Skeletal muscle tissue (tissue), 4 donors: ENCODE results near the gene PCDHB12. TPM values are rescaled to one million over a fixed set of nuclear protein-coding genes. Genes with fewer than 3 reads are reported as not detected.
A peak's percentile ranks its signal among the peaks of the same experiment; 100 is the strongest.
"Not testable (repeated sequence)": the region's sequence is repeated elsewhere in the genome, so short reads cannot be mapped to it uniquely, and the experiment has no call there.

Experiments
- H3K27ac ChIP-seq: one replicate; pipeline ENCODE4 v1.7.0; 2013; ENCODE audit warnings: mild to moderate bottlenecking, low read depth, low read length, inconsistent platforms
- H3K27me3 ChIP-seq, 3 donors: one replicate each; pipeline ENCODE4 v1.7.0; 2013; ENCODE audit warnings: low read length in 3 of 3; ENCODE audit not compliant: control insufficient read depth in 3 of 3, insufficient read depth in 3 of 3
- H3K36me3 ChIP-seq, 3 donors: one replicate each; pipeline ENCODE4 v1.7.0; 2013; ENCODE audit warnings: low read length in 3 of 3; ENCODE audit not compliant: control insufficient read depth in 3 of 3, insufficient read depth in 3 of 3
- H3K4me1 ChIP-seq, 3 donors: one replicate each; pipeline ENCODE4 v1.7.0; 2013; ENCODE audit warnings: low read length in 3 of 3, mild to moderate bottlenecking in 3 of 3; ENCODE audit not compliant: control insufficient read depth in 3 of 3, insufficient read depth in 3 of 3
- H3K4me3 ChIP-seq, 3 donors: one replicate each; pipeline ENCODE4 v1.7.0; 2013; ENCODE audit warnings: low read length in 3 of 3
- H3K9ac ChIP-seq, 3 donors: one replicate each; pipeline ENCODE4 v1.7.0; 2013; ENCODE audit warnings: low read length in 3 of 3, mild to moderate bottlenecking in 3 of 3, moderate library complexity in 2 of 3, low read depth in 1 of 3
- H3K9me3 ChIP-seq, 3 donors: one replicate each; pipeline ENCODE4 v1.7.0; 2013; ENCODE audit warnings: low read length in 3 of 3; ENCODE audit not compliant: control insufficient read depth in 3 of 3
- total RNA-seq: library from RNA; depleted of rRNA; stranded (reverse); fragments of >200 nt; gene quantifications from one replicate; pipeline ENCODE4 v1.2.3, GENCODE V29; 2014
- donor health status: Osteomylitis.

PCDHB12 gene
- total RNA-seq, 1 donor from 2014 or later: 1.6 TPM

DNA sequence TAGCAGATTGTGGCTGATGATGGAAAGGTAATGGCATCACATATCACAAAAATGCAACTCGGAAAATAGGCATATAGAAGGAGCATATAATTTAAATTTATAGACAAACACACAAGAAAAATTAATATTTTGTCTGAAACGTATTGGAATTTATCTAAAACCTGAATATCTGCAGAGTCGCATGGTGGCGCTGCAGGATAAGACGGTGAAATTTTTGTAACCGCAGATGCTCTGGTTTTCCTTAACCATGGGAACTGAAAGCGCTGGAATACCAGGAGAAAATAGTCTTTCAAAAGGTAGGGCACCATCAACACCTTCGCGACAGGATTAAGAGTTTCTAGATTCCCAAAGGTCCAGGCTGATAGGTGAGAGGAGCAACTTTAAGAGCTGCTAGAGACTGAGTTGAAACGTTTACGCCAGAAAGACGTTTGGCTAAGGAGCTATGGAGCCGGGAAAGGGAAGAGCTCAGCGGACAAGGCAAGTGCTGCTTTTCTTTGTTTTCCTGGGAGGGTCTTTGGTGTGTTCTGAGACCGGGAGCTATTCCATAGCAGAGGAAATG, 25.7 kb downstream of the PCDHB12 start:
- Histone ChIP-seq H3K4me3 (peak overlapping the region; percentile 30 to 52 (median 52)), H3K36me3 (no peaks in the 10 kb centered on the region), H3K4me1 (no peaks in the 10 kb centered on the region), H3K9me3 (peaks cover 19 to 28% (median 22%) of the 10 kb centered on the region in 3 donors), H3K9ac (no peak overlapping the region), H3K27me3 (peaks cover 0 to 4% (median 0%) of the 10 kb centered on the region in 3 donors), H3K27ac (no peak overlapping the region)

DNA sequence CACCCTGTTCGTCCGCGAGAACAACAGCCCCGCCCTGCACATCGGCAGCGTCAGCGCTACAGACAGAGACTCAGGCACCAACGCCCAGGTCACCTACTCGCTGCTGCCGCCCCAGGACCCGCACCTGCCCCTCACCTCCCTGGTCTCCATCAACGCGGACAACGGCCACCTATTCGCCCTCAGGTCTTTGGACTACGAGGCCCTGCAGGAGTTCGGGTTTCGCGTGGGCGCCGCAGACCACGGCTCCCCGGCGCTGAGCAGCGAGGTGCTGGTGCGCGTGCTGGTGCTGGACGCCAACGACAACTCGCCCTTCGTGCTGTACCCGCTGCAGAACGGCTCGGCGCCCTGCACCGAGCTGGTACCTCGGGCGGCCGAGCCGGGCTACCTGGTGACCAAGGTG, 27.4 kb downstream of the PCDHB12 start:
- not testable (repeated sequence) for H3K4me3 ChIP-seq, H3K27me3 ChIP-seq, H3K9ac ChIP-seq, H3K36me3 ChIP-seq, H3K4me1 ChIP-seq, H3K27ac ChIP-seq
- peaks cover 32 to 33% (median 33%) of the 10 kb centered on the region in 3 donors for H3K9me3 ChIP-seq

DNA sequence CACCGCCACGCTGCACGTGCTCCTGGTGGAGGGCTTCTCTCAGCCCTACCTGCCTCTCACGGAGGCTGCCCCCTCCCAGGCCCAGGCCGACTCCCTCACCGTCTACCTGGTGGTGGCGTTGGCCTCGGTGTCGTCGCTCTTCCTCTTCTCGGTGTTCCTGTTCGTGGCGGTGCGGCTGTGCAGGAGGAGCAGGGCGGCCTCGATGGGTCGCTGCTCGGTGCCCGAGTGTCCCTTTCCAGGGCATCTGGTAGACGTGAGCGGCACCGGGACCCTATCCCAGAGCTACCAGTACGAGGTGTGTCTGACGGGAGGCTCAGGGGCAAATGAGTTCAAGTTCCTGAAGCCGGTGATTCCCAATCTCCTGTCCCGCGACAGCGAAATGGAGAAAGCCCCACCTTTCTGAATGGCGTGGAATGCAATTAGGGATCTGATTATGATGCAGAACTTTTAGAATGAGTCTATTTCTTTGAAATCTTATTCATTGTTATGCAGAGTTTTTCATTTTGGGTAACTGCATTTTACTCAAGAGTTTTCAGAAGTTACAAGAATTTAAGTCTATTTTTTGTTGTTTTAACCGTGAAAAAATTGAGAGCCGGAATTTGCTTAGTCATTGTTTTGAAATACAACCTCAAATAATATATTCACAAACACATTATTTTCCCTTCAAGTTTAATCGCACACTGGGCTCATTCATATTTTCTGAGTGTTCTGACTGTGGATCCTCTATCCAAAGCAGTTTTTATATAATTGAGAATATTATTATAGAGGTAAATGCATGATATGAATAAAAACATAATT, 28.2 kb downstream of the PCDHB12 start:
- no peaks in the 10 kb centered on the region for H3K4me1 ChIP-seq
- H3K27ac ChIP-seq: no peak overlapping the region
- peaks cover 0 to 4% (median 0%) of the 10 kb centered on the region in 3 donors for H3K27me3 ChIP-seq
- H3K4me3 ChIP-seq: peak overlapping the region in 1 of 3 donors; percentile 3
- H3K36me3 ChIP-seq: no peaks in the 10 kb centered on the region
- peaks cover 33 to 39% (median 38%) of the 10 kb centered on the region in 3 donors for H3K9me3 ChIP-seq
- H3K9ac ChIP-seq: no peak overlapping the region

DNA sequence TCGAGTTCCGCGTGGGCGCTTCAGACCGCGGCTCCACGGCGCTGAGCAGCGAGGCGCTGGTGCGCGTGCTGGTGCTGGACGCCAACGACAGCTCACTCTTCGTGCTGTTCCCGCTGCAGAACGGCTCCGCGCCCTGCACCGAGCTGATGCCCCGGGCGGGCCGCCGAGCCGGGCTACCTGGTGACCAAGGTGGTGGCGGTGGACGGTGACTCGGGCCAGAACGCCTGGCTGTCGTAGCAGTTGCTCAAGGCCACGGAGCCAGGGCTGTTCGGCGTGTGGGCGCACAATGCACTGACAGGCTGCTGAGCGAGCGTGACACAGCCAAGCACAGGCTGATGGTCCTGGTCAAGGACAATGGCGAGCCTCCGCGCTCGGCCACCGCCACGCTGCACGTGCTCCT, 33.0 kb downstream of the PCDHB12 start:
- Histone ChIP-seq H3K4me1 (no peaks in the 10 kb centered on the region), H3K4me3 (no peak overlapping the region), H3K9me3 (peaks cover 33 to 41% (median 34%) of the 10 kb centered on the region in 3 donors), H3K27ac (no peak overlapping the region), H3K9ac (no peak overlapping the region), H3K27me3 (peaks cover 0 to 3% (median 0%) of the 10 kb centered on the region in 3 donors), H3K36me3 (no peaks in the 10 kb centered on the region)

DNA sequence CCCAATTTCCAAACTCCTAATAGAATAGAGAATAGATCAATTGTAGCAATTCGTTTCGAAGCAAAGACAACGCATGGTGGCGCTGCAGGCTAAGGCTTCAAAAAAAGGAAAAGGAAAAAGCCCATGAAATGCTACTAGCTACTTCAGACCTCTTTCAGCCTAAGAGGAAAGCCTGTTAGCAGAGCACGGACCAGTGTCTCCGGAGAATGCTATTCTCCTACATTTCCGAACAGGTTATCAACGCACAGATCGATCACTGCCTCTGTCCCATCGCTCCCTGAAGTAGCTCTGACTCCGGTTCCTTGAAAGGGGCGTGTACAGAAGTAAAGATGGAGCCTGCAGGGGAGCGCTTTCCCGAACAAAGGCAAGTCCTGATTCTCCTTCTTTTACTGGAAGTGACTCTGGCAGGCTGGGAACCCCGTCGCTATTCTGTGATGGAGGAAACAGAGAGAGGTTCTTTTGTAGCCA, 36.8 kb downstream of the PCDHB12 start, which contains the start of gene PCDHB15:
Gene PCDHB15, plus strand, starts transcription at position 146 of the 468 bp plus-strand sequence. Its CDS starts 184 bp downstream, at position 330.
- no peaks in the 10 kb centered on the region for H3K27me3 ChIP-seq
- no peaks in the 10 kb centered on the region for H3K4me1 ChIP-seq
- H3K4me3 ChIP-seq: peak within 1 kb of the TSS; percentile 32 to 64 (median 57)
- no peak within 1 kb of the TSS for H3K27ac ChIP-seq
- H3K9ac ChIP-seq: no peak within 1 kb of the TSS
- peaks cover 22 to 47% (median 29%) of the 10 kb centered on the region in 3 donors for H3K9me3 ChIP-seq
- H3K36me3 ChIP-seq: no peaks in the 10 kb centered on the region

DNA sequence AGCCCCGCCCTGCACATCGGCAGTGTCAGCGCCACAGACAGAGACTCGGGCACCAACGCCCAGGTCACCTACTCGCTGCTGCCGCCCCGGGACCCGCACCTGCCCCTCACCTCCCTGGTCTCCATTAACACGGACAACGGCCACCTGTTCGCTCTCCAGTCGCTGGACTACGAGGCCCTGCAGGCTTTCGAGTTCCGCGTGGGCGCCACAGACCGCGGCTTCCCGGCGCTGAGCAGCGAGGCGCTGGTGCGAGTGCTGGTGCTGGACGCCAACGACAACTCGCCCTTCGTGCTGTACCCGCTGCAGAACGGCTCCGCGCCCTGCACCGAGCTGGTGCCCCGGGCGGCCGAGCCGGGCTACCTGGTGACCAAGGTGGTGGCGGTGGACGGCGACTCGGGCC, 38.5 kb downstream of the PCDHB12 start:
- peaks cover 13 to 56% (median 23%) of the 10 kb centered on the region in 3 donors for H3K9me3 ChIP-seq
- not testable (repeated sequence) for H3K36me3 ChIP-seq

DNA sequence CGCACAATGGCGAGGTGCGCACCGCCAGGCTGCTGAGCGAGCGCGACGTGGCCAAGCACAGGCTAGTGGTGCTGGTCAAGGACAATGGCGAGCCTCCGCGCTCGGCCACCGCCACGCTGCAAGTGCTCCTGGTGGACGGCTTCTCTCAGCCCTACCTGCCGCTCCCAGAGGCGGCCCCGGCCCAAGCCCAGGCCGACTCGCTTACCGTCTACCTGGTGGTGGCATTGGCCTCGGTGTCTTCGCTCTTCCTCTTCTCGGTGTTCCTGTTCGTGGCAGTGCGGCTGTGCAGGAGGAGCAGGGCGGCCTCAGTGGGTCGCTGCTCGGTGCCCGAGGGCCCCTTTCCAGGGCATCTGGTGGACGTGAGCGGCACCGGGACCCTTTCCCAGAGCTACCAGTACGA, 38.9 kb downstream of the PCDHB12 start:
- not testable (repeated sequence) for H3K4me3 ChIP-seq, H3K9ac ChIP-seq, H3K27ac ChIP-seq, H3K27me3 ChIP-seq, H3K4me1 ChIP-seq, H3K36me3 ChIP-seq
- peaks cover 13 to 54% (median 23%) of the 10 kb centered on the region in 3 donors for H3K9me3 ChIP-seq

More for the DNA sequence above, 38.5 kb downstream of the PCDHB12 start:
- H3K4me3 ChIP-seq, H3K27me3 ChIP-seq, H3K9ac ChIP-seq, H3K27ac ChIP-seq, H3K4me1 ChIP-seq: not testable (repeated sequence)

DNA sequence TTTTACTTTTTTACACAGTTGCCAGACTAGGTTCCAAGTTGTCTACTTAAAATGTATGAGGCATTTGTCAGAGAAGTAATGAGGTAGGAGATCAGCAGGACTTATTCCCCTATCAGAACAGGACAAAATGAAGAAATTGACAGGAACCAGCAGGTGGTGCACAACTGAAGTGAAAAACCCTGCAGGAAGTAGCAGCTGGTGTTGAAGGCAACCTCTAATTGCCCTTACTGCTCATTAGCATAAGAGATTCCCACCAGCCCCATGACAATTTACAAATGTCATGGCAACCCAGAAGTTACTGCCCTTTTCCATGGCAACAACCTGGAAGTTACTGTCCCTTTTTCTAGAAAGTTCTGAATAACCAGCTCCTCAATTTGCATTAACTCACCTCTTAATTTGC, 42.1 kb downstream of the PCDHB12 start:
- Histone ChIP-seq H3K27me3 (no peaks in the 10 kb centered on the region), H3K36me3 (no peaks in the 10 kb centered on the region), H3K9ac (no peak overlapping the region), H3K9me3 (peaks cover 14 to 67% (median 28%) of the 10 kb centered on the region in 3 donors), H3K27ac (no peak overlapping the region), H3K4me1 (no peaks in the 10 kb centered on the region), H3K4me3 (peak overlapping the region in 1 of 3 donors; percentile 33)

DNA sequence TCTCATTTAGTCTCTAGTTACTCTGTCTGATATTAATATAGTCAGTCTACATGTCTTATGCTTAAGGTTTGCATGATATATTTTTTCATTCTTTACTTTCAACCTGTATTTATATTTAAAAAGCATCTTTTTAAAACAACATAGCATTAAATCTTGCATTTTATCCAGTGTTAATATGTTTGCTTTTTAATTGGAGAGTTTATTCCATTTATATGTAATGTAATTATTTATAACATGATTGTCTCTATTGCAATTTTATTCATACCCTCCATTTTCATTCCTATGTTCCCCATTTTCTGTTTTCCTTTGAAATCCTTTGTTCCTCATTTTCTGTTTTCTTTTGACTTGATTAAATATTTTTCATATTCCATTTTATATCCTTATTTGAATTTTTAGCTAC, 49.9 kb downstream of the PCDHB12 start:
- no peak overlapping the region for H3K9ac ChIP-seq
- peaks cover 44 to 73% (median 47%) of the 10 kb centered on the region in 3 donors for H3K9me3 ChIP-seq
- no peaks in the 10 kb centered on the region for H3K4me1 ChIP-seq
- peak overlapping the region in 1 of 3 donors; percentile 32 for H3K4me3 ChIP-seq
- no peaks in the 10 kb centered on the region for H3K27me3 ChIP-seq
- no peak overlapping the region for H3K27ac ChIP-seq
- H3K36me3 ChIP-seq: no peaks in the 10 kb centered on the region

DNA sequence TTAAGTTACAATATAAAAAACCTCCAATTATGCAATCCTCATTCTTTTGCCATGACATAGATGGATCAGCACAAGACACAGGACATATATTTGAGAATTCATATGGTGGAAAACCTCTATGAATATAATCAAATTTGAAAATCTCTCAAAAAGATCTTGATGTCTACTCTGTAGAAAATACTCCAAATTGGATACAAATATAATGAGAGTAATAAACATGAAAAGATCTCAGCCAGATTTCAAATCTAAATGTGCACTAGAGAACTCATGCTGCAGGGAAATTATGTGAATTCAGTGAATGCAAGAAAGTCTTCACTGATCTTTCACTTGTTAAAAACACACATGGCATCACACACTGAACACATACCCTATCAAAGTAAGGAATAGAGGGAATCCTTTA, 50.4 kb downstream of the PCDHB12 start:
- peaks cover 43 to 75% (median 50%) of the 10 kb centered on the region in 3 donors for H3K9me3 ChIP-seq
- peak overlapping the region in 1 of 3 donors; percentile 32 for H3K4me3 ChIP-seq
- H3K4me1 ChIP-seq: no peaks in the 10 kb centered on the region
- H3K36me3 ChIP-seq: no peaks in the 10 kb centered on the region
- H3K27me3 ChIP-seq: no peaks in the 10 kb centered on the region
- no peak overlapping the region for H3K27ac ChIP-seq
- H3K9ac ChIP-seq: no peak overlapping the region
